ENCODE data around the gene ZNF813. TPM values are rescaled to one million over a fixed set of nuclear protein-coding genes. Genes with fewer than 3 reads are reported as not detected.
A peak's percentile ranks its signal among the peaks of the same experiment; 100 is the strongest.
"Not testable (repeated sequence)": the region's sequence is repeated elsewhere in the genome, so short reads cannot be mapped to it uniquely, and the experiment has no call there.

Gene ZNF813
- total RNA-seq, 1 donor from 2014 or later: 3.9 TPM

DNA sequence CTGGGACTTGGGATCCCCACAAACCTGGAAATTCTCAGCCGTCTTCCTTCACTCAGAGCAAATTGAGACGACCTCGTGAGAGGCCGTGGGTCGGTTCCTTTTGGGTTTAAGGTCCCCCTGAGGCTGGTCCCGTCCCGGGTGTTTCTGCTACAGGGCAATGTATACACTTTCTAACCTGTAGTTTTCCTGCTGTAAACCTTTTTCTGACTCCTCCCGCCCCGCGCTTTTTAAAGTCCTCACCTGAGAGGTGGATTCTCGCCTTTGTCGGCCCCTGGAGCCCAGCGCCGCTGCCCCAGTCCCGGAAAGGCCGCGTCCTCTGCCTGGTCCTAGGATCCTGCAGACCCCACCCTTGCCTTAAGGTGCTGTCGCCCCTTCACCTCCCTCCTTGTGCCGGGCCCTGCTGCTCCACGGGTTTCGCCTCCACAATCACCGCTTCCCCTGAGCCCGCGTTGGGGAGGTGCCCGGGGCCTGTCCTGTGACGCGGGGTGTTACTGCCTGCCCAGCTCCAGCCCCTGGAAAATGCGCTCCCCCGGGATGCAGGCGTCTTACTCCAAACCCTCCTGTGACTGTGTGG, 35.4 kb upstream of the ZNF813 start:
- H3K4me3 ChIP-seq (ENCODE audit: low read depth, low read length): peak overlapping the region; percentile 88

DNA sequence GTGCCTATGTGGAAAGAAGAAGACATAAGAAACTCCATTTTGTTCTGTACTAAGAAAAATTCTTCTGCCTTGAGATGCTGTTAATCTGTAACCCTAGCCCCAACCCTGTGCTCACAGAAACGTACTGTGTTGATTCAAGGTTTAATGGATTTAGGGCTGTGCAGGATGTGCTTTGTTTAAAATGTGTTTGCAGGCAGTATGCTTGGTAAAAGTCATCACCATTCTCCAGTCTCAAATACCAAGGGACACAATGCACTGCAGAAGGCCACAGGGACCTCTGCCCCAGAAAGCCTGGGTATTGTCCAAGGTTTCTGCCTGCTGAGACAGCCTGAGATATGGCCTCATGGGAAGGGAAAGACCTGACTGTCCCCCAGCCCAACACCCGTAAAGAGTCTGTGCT, 23.7 kb upstream of the ZNF813 start:
- DNase-seq (ENCODE audit: low read depth); H3K36me3 ChIP-seq (ENCODE audit: control insufficient read depth, insufficient read depth, low read length): not testable (repeated sequence)

More for the DNA sequence above, 35.4 kb upstream of the ZNF813 start:
- Histone ChIP-seq H3K27me3 (ENCODE audit: control insufficient read depth, insufficient read depth, low read length) (no peaks in the 10 kb centered on the region), H3K36me3 (ENCODE audit: control insufficient read depth, insufficient read depth, low read length) (no peaks in the 10 kb centered on the region)
- DNase-seq (ENCODE audit: low read depth): no peak
- TF ChIP-seq, protein P1, sequence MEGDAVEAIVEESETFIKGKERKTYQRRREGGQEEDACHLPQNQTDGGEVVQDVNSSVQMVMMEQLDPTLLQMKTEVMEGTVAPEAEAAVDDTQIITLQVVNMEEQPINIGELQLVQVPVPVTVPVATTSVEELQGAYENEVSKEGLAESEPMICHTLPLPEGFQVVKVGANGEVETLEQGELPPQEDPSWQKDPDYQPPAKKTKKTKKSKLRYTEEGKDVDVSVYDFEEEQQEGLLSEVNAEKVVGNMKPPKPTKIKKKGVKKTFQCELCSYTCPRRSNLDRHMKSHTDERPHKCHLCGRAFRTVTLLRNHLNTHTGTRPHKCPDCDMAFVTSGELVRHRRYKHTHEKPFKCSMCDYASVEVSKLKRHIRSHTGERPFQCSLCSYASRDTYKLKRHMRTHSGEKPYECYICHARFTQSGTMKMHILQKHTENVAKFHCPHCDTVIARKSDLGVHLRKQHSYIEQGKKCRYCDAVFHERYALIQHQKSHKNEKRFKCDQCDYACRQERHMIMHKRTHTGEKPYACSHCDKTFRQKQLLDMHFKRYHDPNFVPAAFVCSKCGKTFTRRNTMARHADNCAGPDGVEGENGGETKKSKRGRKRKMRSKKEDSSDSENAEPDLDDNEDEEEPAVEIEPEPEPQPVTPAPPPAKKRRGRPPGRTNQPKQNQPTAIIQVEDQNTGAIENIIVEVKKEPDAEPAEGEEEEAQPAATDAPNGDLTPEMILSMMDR (IDR thresholded peaks at IDR 0.05; ENCODE audit: insufficient read depth, low read length, poor library complexity, severe bottlenecking): no peak

DNA sequence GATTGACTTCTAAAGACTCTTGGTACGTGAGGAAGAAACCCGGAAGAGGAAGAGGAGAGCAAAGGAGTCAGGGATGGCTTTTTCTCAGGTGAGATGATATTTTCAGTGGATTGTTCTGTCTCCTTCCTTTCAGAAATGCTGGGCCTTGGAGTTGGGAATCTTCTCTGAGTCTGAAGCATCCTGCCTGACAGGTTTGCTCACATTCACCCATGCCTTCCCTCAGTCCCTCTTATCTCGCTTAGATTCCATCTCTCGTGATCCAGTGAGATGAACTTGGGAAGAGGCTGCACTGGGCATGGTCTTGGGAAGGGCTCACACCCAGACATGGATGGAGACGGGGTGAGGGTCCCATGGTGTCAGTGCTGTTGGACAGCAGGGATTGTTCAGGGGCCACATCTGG, 20.3 kb upstream of the ZNF813 start:
- DNase-seq (ENCODE audit: low read depth); H3K27me3 ChIP-seq (ENCODE audit: control insufficient read depth, insufficient read depth, low read length); H3K4me3 ChIP-seq (ENCODE audit: low read depth, low read length); H3K36me3 ChIP-seq (ENCODE audit: control insufficient read depth, insufficient read depth, low read length): not testable (repeated sequence)

More for the DNA sequence above, 23.7 kb upstream of the ZNF813 start:
- H3K27me3 ChIP-seq (ENCODE audit: control insufficient read depth, insufficient read depth, low read length); H3K4me3 ChIP-seq (ENCODE audit: low read depth, low read length): not testable (repeated sequence)

DNA sequence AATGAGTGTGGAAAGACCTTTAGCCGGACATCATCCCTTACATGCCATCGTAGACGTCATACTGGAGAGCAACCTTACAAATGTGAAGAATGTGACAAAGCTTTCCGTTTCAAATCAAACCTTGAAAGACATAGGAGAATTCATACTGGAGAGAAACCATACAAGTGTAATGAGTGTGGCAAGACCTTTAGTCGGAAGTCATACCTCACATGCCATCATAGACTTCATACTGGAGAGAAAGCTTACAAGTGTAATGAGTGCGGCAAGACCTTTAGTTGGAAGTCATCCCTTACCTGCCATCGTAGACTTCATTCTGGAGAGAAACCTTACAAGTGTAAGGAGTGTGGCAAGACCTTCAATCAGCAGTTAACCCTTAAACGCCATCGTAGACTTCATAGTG, 11.7 kb upstream of the ZNF813 start:
- Histone ChIP-seq H3K4me3 (ENCODE audit: low read depth, low read length) (no peak overlapping the region), H3K36me3 (ENCODE audit: control insufficient read depth, insufficient read depth, low read length) (no peaks in the 10 kb centered on the region), H3K27me3 (ENCODE audit: control insufficient read depth, insufficient read depth, low read length) (no peaks in the 10 kb centered on the region)
- no peak for DNase-seq (ENCODE audit: low read depth)
- TF ChIP-seq, protein P1 (IDR thresholded peaks at IDR 0.05; ENCODE audit: insufficient read depth, low read length, poor library complexity, severe bottlenecking): no peak

DNA sequence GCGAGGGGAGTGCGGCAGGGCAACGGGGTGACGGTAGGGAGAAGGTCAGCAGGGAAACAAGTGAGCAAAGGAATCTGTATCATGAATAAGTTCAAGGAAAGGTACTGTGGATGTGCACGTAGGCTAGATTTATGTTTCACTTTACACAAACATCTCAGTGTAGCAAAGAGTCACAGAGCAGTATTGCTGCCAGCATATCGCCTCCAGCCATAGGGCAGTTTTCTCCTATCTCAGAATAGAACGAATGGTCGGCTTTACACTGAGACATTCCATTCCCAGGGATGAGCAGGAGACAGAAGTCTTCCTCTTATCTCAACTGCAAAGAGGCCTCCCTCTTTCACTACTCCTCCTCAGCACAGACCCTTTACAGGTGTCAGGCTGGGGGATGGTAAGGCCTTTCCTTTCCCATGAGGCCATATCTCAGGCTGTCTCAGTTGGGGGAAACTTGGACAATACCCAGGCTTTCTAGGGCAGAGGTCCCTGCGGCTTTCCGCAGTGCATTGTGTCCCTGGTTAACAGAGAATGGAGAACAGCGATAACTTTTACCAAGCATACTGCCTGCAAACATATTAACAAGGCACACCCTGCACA, 7.3 kb upstream of the ZNF813 start:
- not testable (repeated sequence) for H3K4me3 ChIP-seq (ENCODE audit: low read depth, low read length); H3K36me3 ChIP-seq (ENCODE audit: control insufficient read depth, insufficient read depth, low read length); H3K27me3 ChIP-seq (ENCODE audit: control insufficient read depth, insufficient read depth, low read length); DNase-seq (ENCODE audit: low read depth)

DNA sequence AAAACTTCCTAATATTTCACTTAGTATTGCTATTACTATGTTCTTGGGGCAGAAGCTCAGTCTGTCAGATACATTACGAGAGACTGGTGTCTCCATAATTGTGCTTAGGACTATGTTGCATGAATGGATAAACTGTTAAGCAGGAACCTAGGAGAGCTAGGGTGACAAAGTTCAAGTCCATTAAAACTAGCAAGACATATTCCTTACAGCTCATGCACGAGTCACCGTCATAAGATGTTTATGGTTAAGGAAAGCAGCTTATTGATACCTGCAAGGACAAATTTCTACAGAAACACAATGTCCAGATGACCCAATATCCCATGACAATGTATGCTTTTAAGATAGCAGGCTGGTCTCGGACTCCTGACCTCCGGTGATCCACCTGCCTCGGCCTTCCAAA, 5.7 kb upstream of the ZNF813 start:
- TF ChIP-seq, protein P1 (IDR thresholded peaks at IDR 0.05; ENCODE audit: insufficient read depth, low read length, poor library complexity, severe bottlenecking): no peak
- no peak for DNase-seq (ENCODE audit: low read depth)
- H3K4me3 ChIP-seq (ENCODE audit: low read depth, low read length): no peak overlapping the region
- no peaks in the 10 kb centered on the region for H3K27me3 ChIP-seq (ENCODE audit: control insufficient read depth, insufficient read depth, low read length)
- no peaks in the 10 kb centered on the region for H3K36me3 ChIP-seq (ENCODE audit: control insufficient read depth, insufficient read depth, low read length)

DNA sequence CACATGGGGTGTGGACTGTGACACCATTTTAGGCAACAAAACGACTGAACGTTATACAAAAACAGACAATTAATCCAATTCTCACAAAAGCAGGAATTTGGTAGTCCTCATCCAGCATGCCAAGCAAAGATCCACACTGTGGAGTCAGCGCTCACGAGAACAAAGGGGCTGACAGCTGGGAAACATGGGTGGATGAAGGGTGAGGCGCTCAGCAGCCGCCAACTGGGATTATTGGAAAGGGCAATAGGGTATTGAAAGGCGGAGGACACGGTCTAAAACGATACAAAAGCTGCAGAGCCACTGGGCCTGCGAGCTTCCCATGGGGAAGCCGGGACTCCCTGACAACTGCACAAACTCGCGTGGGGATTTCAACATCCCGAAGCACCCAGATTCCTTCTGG, 4.7 kb upstream of the ZNF813 start:
- TF ChIP-seq, protein P1 (IDR thresholded peaks at IDR 0.05; ENCODE audit: insufficient read depth, low read length, poor library complexity, severe bottlenecking): no peak
- H3K36me3 ChIP-seq (ENCODE audit: control insufficient read depth, insufficient read depth, low read length): no peaks in the 10 kb centered on the region
- DNase-seq (ENCODE audit: low read depth): no peak
- no peaks in the 10 kb centered on the region for H3K27me3 ChIP-seq (ENCODE audit: control insufficient read depth, insufficient read depth, low read length)
- no peak overlapping the region for H3K4me3 ChIP-seq (ENCODE audit: low read depth, low read length)

Measured in kidney epithelial cell (primary cell).